ENCODE data around the gene CCDC57. TPM values are rescaled to one million over a fixed set of nuclear protein-coding genes. Genes with fewer than 3 reads are reported as not detected.

The CCDC57 gene
- total and polyA plus RNA-seq, 2 of the 8 experiments (the other 6 are each of a cell fraction or from before 2014, with no cell fraction given), result 8.4 to 12.9 TPM

DNA sequence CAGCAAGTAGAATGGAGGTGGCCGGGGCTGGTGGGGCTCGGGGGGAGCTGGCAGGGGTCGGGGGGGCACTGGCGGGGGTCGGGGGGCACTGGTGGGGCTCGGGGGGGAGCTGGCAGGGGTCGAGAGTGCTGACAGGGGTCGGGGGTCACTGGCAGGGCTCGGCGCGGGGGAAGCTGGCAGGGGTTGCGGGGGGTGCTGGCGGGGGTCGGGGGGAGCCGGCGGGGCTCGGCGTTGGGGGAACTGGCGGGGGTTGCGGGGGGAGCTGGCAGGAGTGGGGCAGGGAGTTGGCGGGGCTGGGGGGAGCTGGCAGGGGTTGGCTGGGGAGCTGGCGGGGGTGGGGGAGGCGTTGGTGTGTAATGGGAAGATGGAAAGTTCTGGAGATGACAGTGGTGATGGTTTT, 25.1 kb downstream of the CCDC57 start:
- POLR2A ChIA-PET (ENCODE audit: partially characterized antibody), result no interaction called here
- WGBS, 2 experiments (ENCODE audit: extremely low coverage in 1 of 2, insufficient coverage in 1 of 2, insufficient read length in 1 of 2, insufficient replicate concordance in 2 of 2, low coverage in 1 of 2, low lambda C conversion rate in 2 of 2, missing lambda C conversion rate in 1 of 2), result 92 to 100% methylated on average over 1 to 2 of the region's 23 CpGs
- no peak for FAIRE-seq

More for the DNA sequence above, 25.1 kb downstream of the CCDC57 start:
- no peak overlapping the region for H2BK5ac ChIP-seq (ENCODE audit: low read depth, low read length)
- no peak overlapping the region for H2AK5ac ChIP-seq (ENCODE audit: low read depth, low read length)
- no peaks in the 10 kb centered on the region for H3K27me3 ChIP-seq (replicated peaks in 1 of 4; ENCODE audit: control insufficient read depth in 3 of 4, extremely low read depth in 1 of 4, insufficient read depth in 3 of 4, low read length in 3 of 4)
- DNase-seq (ENCODE audit: low read depth in 1 of 2, low spot score in 2 of 2), result no peak
- no peaks in the 10 kb centered on the region for H3K23me2 ChIP-seq (ENCODE audit: low read depth, low read length)
- H3K56ac ChIP-seq (replicated peaks; ENCODE audit: insufficient read length, low read depth, low read length), result no peak overlapping the region
- H3K4me2 ChIP-seq (ENCODE audit: insufficient read depth in 1 of 2, low read depth in 2 of 2, low read length in 2 of 2), result no peak overlapping the region
- no peak overlapping the region for H2BK12ac ChIP-seq (ENCODE audit: low read depth, low read length)
- H2BK15ac ChIP-seq (ENCODE audit: low read length), result no peak overlapping the region
- H3K23ac ChIP-seq (ENCODE audit: insufficient read length), result no peak overlapping the region
- H3K36me3 ChIP-seq (ENCODE audit: control insufficient read depth in 2 of 4, insufficient read depth in 4 of 4, low read length in 3 of 4), result peaks cover 0 to 3% (median 0%) of the 10 kb centered on the region in 4 experiments; a peak in 1 of 8 replicates
- no peak overlapping the region for H3K27ac ChIP-seq (ENCODE audit: low read depth, low read length)
- no peak overlapping the region for H2BK20ac ChIP-seq (ENCODE audit: low read length)
- TF ChIP-seq SAP30 (IDR thresholded peaks at IDR 0.05; ENCODE audit: insufficient read depth, insufficient replicate concordance, low read length), result no peak
- no peak for TF ChIP-seq BRCA1 (IDR thresholded peaks at IDR 0.05; ENCODE audit: low read depth, low read length)
- no peak for TF ChIP-seq TBP (IDR thresholded peaks at IDR 0.05; ENCODE audit: low read depth, low read length)
- no peak overlapping the region for H4K8ac ChIP-seq (ENCODE audit: extremely low read depth, insufficient read depth, low read length)
- no peaks in the 10 kb centered on the region for H3K79me1 ChIP-seq (ENCODE audit: low read depth, low read length)
- no peak overlapping the region for H2BK120ac ChIP-seq (replicated peaks; ENCODE audit: low read depth, low read length)
- H3K9me3 ChIP-seq (ENCODE audit: insufficient read depth in 2 of 2, low read depth in 1 of 2, low read length in 1 of 2), result no peaks in the 10 kb centered on the region
- H3K18ac ChIP-seq (ENCODE audit: extremely low read depth, low read length), result no peak overlapping the region
- no peaks in the 10 kb centered on the region for H3K4me1 ChIP-seq (replicated peaks in 1 of 4; ENCODE audit: control insufficient read depth in 3 of 4, insufficient read depth in 4 of 4, low read length in 3 of 4)
- peaks cover 1 to 12% of the 10 kb centered on the region in 2 experiments for H4K20me1 ChIP-seq (replicated peaks in 1 of 2; ENCODE audit: control insufficient read depth in 1 of 2, insufficient read depth in 2 of 2, low read length in 2 of 2)
- no peaks in the 10 kb centered on the region for H3K79me2 ChIP-seq (ENCODE audit: control insufficient read depth in 1 of 2, insufficient read depth in 2 of 2, low read length in 2 of 2)
- no peak overlapping the region for H4K5ac ChIP-seq (ENCODE audit: insufficient read length, low read depth, low read length)
- H3K4ac ChIP-seq (replicated peaks; ENCODE audit: insufficient read length, low read depth, low read length), result no peak overlapping the region
- H3K4me3 ChIP-seq (ENCODE audit: extremely low read depth in 1 of 4, insufficient read depth in 2 of 4, low read depth in 3 of 4, low read length in 4 of 4), result no peak overlapping the region
- no peak overlapping the region for H3K14ac ChIP-seq (ENCODE audit: insufficient read length)
- CTCF ChIA-PET (ENCODE audit: partially characterized antibody), result interaction anchor here (0.6 to 1.2 kb wide), 2 partner anchors 157 to 1800 kb away, joined by 3 to 4 read pairs; no protein-coding TSS in a partner anchor
- H4K91ac ChIP-seq (replicated peaks; ENCODE audit: insufficient read length, low read length), result no peak overlapping the region
- H2AFZ ChIP-seq (ENCODE audit: low read length), result no peak overlapping the region
- no peak overlapping the region for H3K9ac ChIP-seq (replicated peaks in 1 of 4; ENCODE audit: extremely low read depth in 1 of 4, low read depth in 3 of 4, low read length in 3 of 4)
